ENCODE results near the gene WWOX.
"Not testable (repeated sequence)": the region's sequence is repeated elsewhere in the genome, so short reads cannot be mapped to it uniquely, and the experiment has no call there.

WWOX gene

DNA sequence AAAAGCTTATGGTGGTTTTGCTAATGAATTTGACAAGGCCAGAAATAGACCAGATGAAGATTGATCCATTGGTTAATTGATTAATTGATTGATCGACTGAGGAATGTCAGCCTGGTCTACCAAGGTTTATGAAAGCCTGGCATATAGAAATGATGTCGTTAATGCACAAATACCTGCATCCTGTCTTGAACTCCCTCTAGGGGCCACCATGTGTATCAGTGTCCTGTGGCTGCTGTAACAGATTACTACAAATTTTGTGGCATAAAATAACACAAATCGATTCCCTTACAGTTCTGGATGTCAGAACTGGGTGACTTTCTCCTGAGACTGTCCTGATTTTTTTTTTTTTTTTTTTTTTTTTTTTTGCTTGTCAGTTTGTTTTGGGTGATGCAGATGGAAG, 947.9 kb downstream of the WWOX start:
- Histone ChIP-seq H3K9ac (ENCODE audit: insufficient read length) (no peak overlapping the region), H3K9me3 (ENCODE audit: low read depth, low read length) (no peaks in the 10 kb centered on the region), H3K36me3 (ENCODE audit: insufficient read depth, low read length) (no peaks in the 10 kb centered on the region), H3K27ac (no peak overlapping the region), H3K4me3 (no peak overlapping the region)
- no peak for DNase-seq (ENCODE audit: low read depth, low spot score)
- TF ChIP-seq FOXP2 (optimal IDR thresholded peaks at IDR 0.05; ENCODE audit: control extremely low read depth, extremely low read length, insufficient read depth) (no peak), POLR2AphosphoS5 (IDR thresholded peaks at IDR 0.05; ENCODE audit: borderline replicate concordance, low read depth, low read length) (no peak), EZH2 (IDR thresholded peaks at IDR 0.05) (no peak)

DNA sequence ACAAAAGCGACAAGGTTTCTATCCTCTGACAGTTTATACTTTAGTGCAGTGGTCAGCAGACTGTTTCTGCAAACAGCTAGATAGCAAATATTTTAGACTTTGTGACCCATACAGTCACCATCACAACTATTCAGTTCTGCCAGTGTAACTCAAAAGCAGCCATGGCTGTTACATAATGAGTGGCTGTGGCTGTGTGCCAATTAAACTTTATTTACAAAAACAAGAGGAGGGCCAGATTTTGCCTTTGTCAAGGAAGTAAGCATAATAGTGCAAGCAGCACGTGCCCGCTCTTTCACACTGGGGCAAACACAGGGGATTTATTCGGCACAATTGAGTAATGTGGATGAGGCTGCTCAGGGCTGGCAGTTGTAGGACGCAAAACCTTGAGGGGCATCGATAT, 949.6 kb downstream of the WWOX start:
- Histone ChIP-seq H3K9me3 (ENCODE audit: low read depth, low read length) (no peaks in the 10 kb centered on the region), H3K4me3 (no peak overlapping the region), H3K36me3 (ENCODE audit: insufficient read depth, low read length) (no peaks in the 10 kb centered on the region), H3K9ac (ENCODE audit: insufficient read length) (no peak overlapping the region), H3K27ac (no peak overlapping the region)
- no peak for DNase-seq (ENCODE audit: low read depth, low spot score)
- TF ChIP-seq POLR2AphosphoS5 (IDR thresholded peaks at IDR 0.05; ENCODE audit: borderline replicate concordance, low read depth, low read length): no peak
- no peak for TF ChIP-seq EZH2 (IDR thresholded peaks at IDR 0.05)
- TF ChIP-seq FOXP2 (optimal IDR thresholded peaks at IDR 0.05; ENCODE audit: control extremely low read depth, extremely low read length, insufficient read depth): no peak

DNA sequence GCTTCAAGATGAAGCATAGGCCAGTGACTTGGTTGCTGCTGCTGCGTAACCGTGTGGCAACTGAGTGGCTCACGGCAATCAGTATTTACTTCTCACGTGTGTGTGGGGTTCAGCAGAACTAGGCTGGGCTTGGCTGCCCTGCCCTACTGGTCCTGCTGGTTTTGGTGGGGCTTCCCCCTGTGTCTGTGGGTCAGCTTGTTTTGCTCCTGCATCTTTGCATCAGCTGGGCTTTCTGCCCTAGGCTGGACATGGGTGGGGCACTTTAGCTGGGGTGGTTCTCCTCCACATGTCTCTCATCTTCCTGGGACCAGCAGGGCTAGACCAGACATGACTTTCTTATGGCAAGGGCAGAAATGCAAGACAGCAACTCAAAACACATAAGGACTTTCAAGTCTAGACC, 950.6 kb downstream of the WWOX start:
- no peak overlapping the region for H3K9ac ChIP-seq (ENCODE audit: insufficient read length)
- no peak overlapping the region for H3K4me3 ChIP-seq
- DNase-seq (ENCODE audit: low read depth, low spot score): no peak
- TF ChIP-seq EZH2 (IDR thresholded peaks at IDR 0.05) (no peak), POLR2AphosphoS5 (IDR thresholded peaks at IDR 0.05; ENCODE audit: borderline replicate concordance, low read depth, low read length) (no peak), FOXP2 (optimal IDR thresholded peaks at IDR 0.05; ENCODE audit: control extremely low read depth, extremely low read length, insufficient read depth) (no peak)
- no peaks in the 10 kb centered on the region for H3K9me3 ChIP-seq (ENCODE audit: low read depth, low read length)
- no peaks in the 10 kb centered on the region for H3K36me3 ChIP-seq (ENCODE audit: insufficient read depth, low read length)
- H3K27ac ChIP-seq: no peak overlapping the region

GRCh38 chr16:79051313-79051712, 951.9 kb downstream of the WWOX start:
- no peaks in the 10 kb centered on the region for H3K9me3 ChIP-seq (ENCODE audit: low read depth, low read length)

GRCh38 chr16:79052198-79052597, 952.7 kb downstream of the WWOX start:
- not testable (repeated sequence) for DNase-seq (ENCODE audit: low read depth, low spot score); H3K9me3 ChIP-seq (ENCODE audit: low read depth, low read length); H3K4me3 ChIP-seq; H3K36me3 ChIP-seq (ENCODE audit: insufficient read depth, low read length); H3K9ac ChIP-seq (ENCODE audit: insufficient read length); H3K27ac ChIP-seq

More at GRCh38 chr16:79051313-79051712, 951.9 kb downstream of the WWOX start:
- Histone ChIP-seq H3K4me3 (no peak overlapping the region), H3K9ac (ENCODE audit: insufficient read length) (no peak overlapping the region), H3K36me3 (ENCODE audit: insufficient read depth, low read length) (no peaks in the 10 kb centered on the region), H3K27ac (no peak overlapping the region)
- TF ChIP-seq FOXP2 (optimal IDR thresholded peaks at IDR 0.05; ENCODE audit: control extremely low read depth, extremely low read length, insufficient read depth) (no peak), POLR2AphosphoS5 (IDR thresholded peaks at IDR 0.05; ENCODE audit: borderline replicate concordance, low read depth, low read length) (no peak), EZH2 (IDR thresholded peaks at IDR 0.05) (no peak)
- no peak for DNase-seq (ENCODE audit: low read depth, low spot score)

DNA sequence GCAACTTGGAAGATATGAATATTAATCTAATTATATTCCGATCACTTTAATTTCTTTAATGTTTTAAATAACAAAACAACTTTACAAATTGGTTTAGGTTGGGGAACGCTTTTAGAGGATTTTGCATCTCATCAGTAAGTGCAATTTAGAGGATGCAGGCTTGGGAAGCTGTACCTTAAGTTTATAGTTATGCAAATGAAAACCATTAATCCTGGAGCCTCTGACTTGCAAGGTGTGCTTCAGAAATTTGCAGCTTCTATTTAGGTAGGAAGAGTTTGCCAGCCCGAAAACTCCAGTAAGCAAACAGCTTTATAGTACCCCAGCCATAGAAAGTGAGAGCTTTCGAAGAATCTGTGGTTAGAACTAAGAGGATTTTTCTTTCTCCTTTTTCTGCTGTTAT, 954.1 kb downstream of the WWOX start:
- Histone ChIP-seq H3K9ac (ENCODE audit: insufficient read length) (no peak overlapping the region), H3K36me3 (ENCODE audit: insufficient read depth, low read length) (no peaks in the 10 kb centered on the region), H3K27ac (no peak overlapping the region), H3K9me3 (ENCODE audit: low read depth, low read length) (no peaks in the 10 kb centered on the region), H3K4me3 (no peak overlapping the region)
- DNase-seq (ENCODE audit: low read depth, low spot score): no peak
- TF ChIP-seq POLR2AphosphoS5 (IDR thresholded peaks at IDR 0.05; ENCODE audit: borderline replicate concordance, low read depth, low read length) (no peak), EZH2 (IDR thresholded peaks at IDR 0.05) (no peak), FOXP2 (optimal IDR thresholded peaks at IDR 0.05; ENCODE audit: control extremely low read depth, extremely low read length, insufficient read depth) (no peak)

DNA sequence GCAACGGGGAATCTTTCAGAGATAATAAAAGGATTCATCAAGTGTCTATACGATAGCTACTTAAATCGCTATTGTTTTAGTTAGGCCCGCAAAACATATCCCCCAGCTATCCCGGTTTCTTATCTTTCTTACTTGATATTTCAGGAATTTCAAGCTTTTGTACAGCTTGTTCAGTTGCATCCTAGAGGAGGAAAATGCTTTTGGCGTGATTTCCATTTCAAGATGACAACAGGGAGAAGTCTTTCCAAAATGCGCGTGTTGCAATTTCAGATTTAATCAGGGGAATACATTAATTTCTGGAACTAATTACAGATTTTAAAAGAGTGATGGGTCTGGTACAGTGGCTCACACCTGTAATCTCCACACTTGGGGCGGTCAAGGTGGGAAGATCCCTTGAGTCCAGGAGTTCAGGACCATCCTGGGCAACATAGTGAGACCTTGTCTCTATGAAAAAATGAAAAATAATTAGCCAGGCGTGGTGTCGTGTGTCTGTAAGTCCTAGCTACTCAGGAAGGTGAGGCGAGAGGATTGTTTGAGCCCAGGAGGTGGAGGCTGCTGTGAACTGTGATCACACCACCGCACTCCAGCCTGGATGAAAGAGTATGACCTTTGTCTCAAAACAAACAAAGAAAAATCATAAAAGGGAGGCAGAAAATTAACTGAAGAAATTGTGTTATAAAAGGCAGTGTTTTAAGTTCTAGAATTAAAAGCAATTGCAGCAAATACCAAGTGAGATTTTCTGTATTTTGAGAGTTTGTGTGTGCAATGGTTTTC, 954.9 kb downstream of the WWOX start:
- Histone ChIP-seq H3K36me3 (ENCODE audit: insufficient read depth, low read length) (no peaks in the 10 kb centered on the region), H3K4me3 (no peak overlapping the region), H3K27ac (no peak overlapping the region), H3K9ac (ENCODE audit: insufficient read length) (no peak overlapping the region), H3K9me3 (ENCODE audit: low read depth, low read length) (no peaks in the 10 kb centered on the region)
- no peak for TF ChIP-seq EZH2 (IDR thresholded peaks at IDR 0.05)
- no peak for TF ChIP-seq POLR2AphosphoS5 (IDR thresholded peaks at IDR 0.05; ENCODE audit: borderline replicate concordance, low read depth, low read length)
- no peak for TF ChIP-seq FOXP2 (optimal IDR thresholded peaks at IDR 0.05; ENCODE audit: control extremely low read depth, extremely low read length, insufficient read depth)
- no peak for DNase-seq (ENCODE audit: low read depth, low spot score)

GRCh38 chr16:79055251-79055970, 956.0 kb downstream of the WWOX start:
- no peak for TF ChIP-seq POLR2AphosphoS5 (IDR thresholded peaks at IDR 0.05; ENCODE audit: borderline replicate concordance, low read depth, low read length)
- TF ChIP-seq FOXP2 (optimal IDR thresholded peaks at IDR 0.05; ENCODE audit: control extremely low read depth, extremely low read length, insufficient read depth): no peak
- TF ChIP-seq EZH2 (IDR thresholded peaks at IDR 0.05): no peak
- Histone ChIP-seq H3K27ac (no peak overlapping the region), H3K9me3 (ENCODE audit: low read depth, low read length) (no peaks in the 10 kb centered on the region), H3K4me3 (no peak overlapping the region), H3K9ac (ENCODE audit: insufficient read length) (no peak overlapping the region), H3K36me3 (ENCODE audit: insufficient read depth, low read length) (no peaks in the 10 kb centered on the region)
- DNase-seq (ENCODE audit: low read depth, low spot score): no peak

All from SK-N-MC (cell line).